NB4 (cell line): ENCODE data around the gene ADRB2.

Experiments used
- POLR2A ChIP-seq: IDR thresholded peaks from 2 replicates; pipeline ENCODE4 v1.6.1; 2011; ENCODE audit warnings: mild to moderate bottlenecking; ENCODE audit not compliant: insufficient read length; ENCODE audit errors: extremely low read depth
- TF ChIP-seq, protein P1 (sequence below): IDR thresholded peaks from one replicate; pipeline ENCODE4 v1.5.1; 2012; ENCODE audit warnings: low read depth, low read length

DNA sequence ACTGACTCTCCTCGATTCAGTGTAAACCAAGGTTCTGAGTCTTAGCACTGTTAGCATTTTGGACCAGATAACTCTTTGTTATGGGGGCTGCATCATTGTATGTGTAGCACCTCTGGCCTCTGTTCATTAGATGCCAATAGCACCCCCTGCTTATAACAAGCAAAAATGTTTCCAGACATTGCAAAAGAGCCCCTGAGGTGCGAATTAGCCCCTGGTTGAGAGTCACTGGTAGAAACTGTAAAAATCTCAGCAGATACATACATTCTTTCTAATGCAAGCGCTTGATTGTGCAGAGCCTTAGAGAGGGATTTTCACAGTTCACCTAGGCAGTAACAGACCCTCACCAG, 2.8 kb downstream of the ADRB2 start:
- TF ChIP-seq, protein P1, sequence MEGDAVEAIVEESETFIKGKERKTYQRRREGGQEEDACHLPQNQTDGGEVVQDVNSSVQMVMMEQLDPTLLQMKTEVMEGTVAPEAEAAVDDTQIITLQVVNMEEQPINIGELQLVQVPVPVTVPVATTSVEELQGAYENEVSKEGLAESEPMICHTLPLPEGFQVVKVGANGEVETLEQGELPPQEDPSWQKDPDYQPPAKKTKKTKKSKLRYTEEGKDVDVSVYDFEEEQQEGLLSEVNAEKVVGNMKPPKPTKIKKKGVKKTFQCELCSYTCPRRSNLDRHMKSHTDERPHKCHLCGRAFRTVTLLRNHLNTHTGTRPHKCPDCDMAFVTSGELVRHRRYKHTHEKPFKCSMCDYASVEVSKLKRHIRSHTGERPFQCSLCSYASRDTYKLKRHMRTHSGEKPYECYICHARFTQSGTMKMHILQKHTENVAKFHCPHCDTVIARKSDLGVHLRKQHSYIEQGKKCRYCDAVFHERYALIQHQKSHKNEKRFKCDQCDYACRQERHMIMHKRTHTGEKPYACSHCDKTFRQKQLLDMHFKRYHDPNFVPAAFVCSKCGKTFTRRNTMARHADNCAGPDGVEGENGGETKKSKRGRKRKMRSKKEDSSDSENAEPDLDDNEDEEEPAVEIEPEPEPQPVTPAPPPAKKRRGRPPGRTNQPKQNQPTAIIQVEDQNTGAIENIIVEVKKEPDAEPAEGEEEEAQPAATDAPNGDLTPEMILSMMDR, result no peak
- TF ChIP-seq POLR2A, result no peak
